Caco-2 (cell line): Measurements from ENCODE around the gene C5. TPM values are rescaled to one million over a fixed set of nuclear protein-coding genes. Genes with fewer than 3 reads are reported as not detected.

ENCODE experiments used
- BruUV-seq: library from RNA; stranded (reverse); fragments of 400-500 nt; replicated peaks from 2 replicates; lab custom pipeline; 2021; lab: Mats Ljungman, UMichigan
- CTCF ChIA-PET: fragments of 300-600 bp; sonication (Branson Sonifier 250); formaldehyde crosslinking; loops from one replicate; lab custom pipeline; 2022; ENCODE audit warnings: antibody characterized with exemption; lab: Charles Lee
- POLR2A ChIA-PET: fragments of 300-600 bp; sonication (Branson Sonifier 250); formaldehyde crosslinking; loops from one replicate; lab custom pipeline; 2022; ENCODE audit warnings: antibody characterized with exemption; lab: Charles Lee
- DNase-seq, 2 experiments: peaks; one replicate each; pipeline versions ENCODE4 v3.0.0 to v3.0.0-alpha.2; 2020 to 2022
- H3K27me3 ChIP-seq: replicated peaks from 2 replicates; pipeline ENCODE4 v1.6.0; 2011; ENCODE audit warnings: low read length; ENCODE audit not compliant: control insufficient read depth, insufficient read depth
- H3K36me3 ChIP-seq: 2 replicates; pipeline ENCODE4 v1.5.1; 2011; ENCODE audit warnings: low read length; ENCODE audit not compliant: control insufficient read depth, insufficient read depth
- H3K4me1 ChIP-seq: fragments of 250-450 bp; sonication (Bioruptor Pico); 2 replicates; pipeline ENCODE4 v1.5.1; 2020; ENCODE audit warnings: mild to moderate bottlenecking
- H3K4me3 ChIP-seq: 2 replicates; pipeline ENCODE4 v1.5.1; 2011; ENCODE audit warnings: low read depth, mild to moderate bottlenecking, control low read depth, low read length
- H3K9me3 ChIP-seq: fragments of 250-450 bp; sonication (Bioruptor Pico); 2 replicates; pipeline ENCODE4 v1.5.1; 2020; ENCODE audit warnings: mild to moderate bottlenecking, moderate library complexity
- H3K27ac Mint-ChIP-seq: one replicate; pipeline ENCODE4 v1.8.0; 2022; ENCODE audit warnings: mixed read lengths; ENCODE audit not compliant: unreplicated experiment
- H3K27me3 Mint-ChIP-seq: one replicate; pipeline ENCODE4 v1.8.0; 2022; ENCODE audit warnings: mixed read lengths; ENCODE audit not compliant: insufficient read depth, unreplicated experiment
- H3K36me3 Mint-ChIP-seq: one replicate; pipeline ENCODE4 v1.8.0; 2022; ENCODE audit warnings: mild to moderate bottlenecking, mixed read lengths; ENCODE audit not compliant: insufficient read depth, unreplicated experiment
- H3K4me1 Mint-ChIP-seq: one replicate; pipeline ENCODE4 v1.8.0; 2022; ENCODE audit warnings: low read depth, mixed read lengths; ENCODE audit not compliant: unreplicated experiment
- H3K4me3 Mint-ChIP-seq: one replicate; pipeline ENCODE4 v1.8.0; 2022; ENCODE audit warnings: mild to moderate bottlenecking, moderate library complexity, mixed read lengths; ENCODE audit not compliant: unreplicated experiment
- H3K9me3 Mint-ChIP-seq: one replicate; pipeline ENCODE4 v1.8.0; 2022; ENCODE audit warnings: mixed read lengths; ENCODE audit not compliant: unreplicated experiment
- CTCF ChIP-seq, 2 experiments: fragments of 200-600 bp in 1 of 2; IDR thresholded peaks; 1 replicate in 1 of 2; 2 replicates in 1 of 2; pipeline versions ENCODE4 v1.5.1 to v1.8.0; 2011 to 2022; ENCODE audit warnings: antibody characterized with exemption in 1 of 2, control low read depth in 1 of 2, inconsistent platforms in 1 of 2, low read depth in 1 of 2, low read length in 1 of 2, mild to moderate bottlenecking in 1 of 2, moderate library complexity in 1 of 2; ENCODE audit not compliant: insufficient read depth in 1 of 2, severe bottlenecking in 1 of 2, unreplicated experiment in 1 of 2
- intact Hi-C: fragments of 100-400 bp; cut with micrococcal nuclease; formaldehyde crosslinking; loops from one replicate; pipeline ENCODE4 v1.10.0; 2022; ENCODE audit not compliant: unreplicated experiment
- total RNA-seq: library from RNA; stranded (reverse); gene quantifications from 2 replicates; pipeline ENCODE4 v1.2.3, GENCODE V29; 2022

C5 gene
- total RNA-seq, 1 experiment from 2014 or later, result 14.9 TPM

- Mint-ChIP-seq H3K27ac (no peak overlapping the region), H3K27me3 (no peaks in the 10 kb centered on the region), H3K4me3 (no peak overlapping the region), H3K36me3 (no peaks in the 10 kb centered on the region), H3K9me3 (no peaks in the 10 kb centered on the region), H3K4me1 (peaks cover 10% of the 10 kb centered on the region)
- ChIA-PET POLR2A (no interaction called here), CTCF (no interaction called here)
- no peak for TF ChIP-seq CTCF (IDR thresholded peaks at IDR 0.05; ENCODE audit: insufficient read depth in 1 of 2, low read depth in 1 of 2, low read length in 1 of 2, severe bottlenecking in 1 of 2, unreplicated experiment in 1 of 2)
- intact Hi-C loops, result no loop called here
- Histone ChIP-seq H3K36me3 (no peaks in the 10 kb centered on the region), H3K9me3 (no peaks in the 10 kb centered on the region), H3K4me3 (no peak overlapping the region), H3K4me1 (0 out of 2 replicates have a peak, but pooled peaks cover 8% of the 10 kb centered on the region), H3K27me3 (no peaks in the 10 kb centered on the region)
- DNase-seq, result no peak
- no TSS peak for BruUV-seq
Observed at GRCh38 chr9:120940573-120940972, 109.5 kb downstream of the C5 start.

GRCh38 chr9:120938851-120939250, 111.2 kb downstream of the C5 start:
- Histone ChIP-seq H3K4me3 (no peak overlapping the region), H3K4me1 (0 out of 2 replicates have a peak, but pooled peaks cover 8% of the 10 kb centered on the region), H3K9me3 (no peaks in the 10 kb centered on the region), H3K36me3 (no peaks in the 10 kb centered on the region), H3K27me3 (no peaks in the 10 kb centered on the region)
- intact Hi-C loops, result loop anchor here (5.0 kb wide), 1 partner anchor 322 kb away; no protein-coding TSS in a partner anchor
- no peak for DNase-seq
- Mint-ChIP-seq H3K27ac (no peak overlapping the region), H3K4me1 (peaks cover 10% of the 10 kb centered on the region), H3K9me3 (no peaks in the 10 kb centered on the region), H3K36me3 (no peaks in the 10 kb centered on the region), H3K27me3 (no peaks in the 10 kb centered on the region), H3K4me3 (no peak overlapping the region)
- no peak for TF ChIP-seq CTCF (IDR thresholded peaks at IDR 0.05; ENCODE audit: insufficient read depth in 1 of 2, low read depth in 1 of 2, low read length in 1 of 2, severe bottlenecking in 1 of 2, unreplicated experiment in 1 of 2)
- ChIA-PET POLR2A (no interaction called here), CTCF (no interaction called here)
- BruUV-seq, result no TSS peak

- H3K4me1 ChIP-seq, result 0 out of 2 replicates have a peak, but pooled peaks cover 8% of the 10 kb centered on the region
- CTCF ChIA-PET, result no interaction called here
- no peaks in the 10 kb centered on the region for H3K27me3 Mint-ChIP-seq
Observed at GRCh38 chr9:120937596-120937995, 112.5 kb downstream of the C5 start.

More at GRCh38 chr9:120937596-120937995, 112.5 kb downstream of the C5 start:
- Mint-ChIP-seq H3K4me3 (no peak overlapping the region), H3K36me3 (no peaks in the 10 kb centered on the region), H3K27ac (no peak overlapping the region), H3K9me3 (no peaks in the 10 kb centered on the region), H3K4me1 (peaks cover 10% of the 10 kb centered on the region)
- no peaks in the 10 kb centered on the region for H3K9me3 ChIP-seq
- H3K36me3 ChIP-seq, result no peaks in the 10 kb centered on the region
- intact Hi-C loops, result loop anchor here (2.0 to 5.0 kb wide), 3 partner anchors 61 to 320 kb away; partner anchors contain the start of genes PHF19 and PSMD5
- POLR2A ChIA-PET, result no interaction called here
- H3K4me3 ChIP-seq, result no peak overlapping the region
- H3K27me3 ChIP-seq, result peaks cover 2% of the 10 kb centered on the region; the same call in 1 of the 2 replicates
- no peak for DNase-seq
- BruUV-seq, result no TSS peak
- no peak for TF ChIP-seq CTCF (IDR thresholded peaks at IDR 0.05; ENCODE audit: insufficient read depth in 1 of 2, low read depth in 1 of 2, low read length in 1 of 2, severe bottlenecking in 1 of 2, unreplicated experiment in 1 of 2)
